Hypothalamus (tissue), 51 donors: Measurements from ENCODE around the gene PGM1.

Source experiments
- DNase-seq, 51 donors: peaks; one replicate each; lab custom pipeline; 2025; lab: John Stamatoyannopoulos, UW

The PGM1 gene

DNA sequence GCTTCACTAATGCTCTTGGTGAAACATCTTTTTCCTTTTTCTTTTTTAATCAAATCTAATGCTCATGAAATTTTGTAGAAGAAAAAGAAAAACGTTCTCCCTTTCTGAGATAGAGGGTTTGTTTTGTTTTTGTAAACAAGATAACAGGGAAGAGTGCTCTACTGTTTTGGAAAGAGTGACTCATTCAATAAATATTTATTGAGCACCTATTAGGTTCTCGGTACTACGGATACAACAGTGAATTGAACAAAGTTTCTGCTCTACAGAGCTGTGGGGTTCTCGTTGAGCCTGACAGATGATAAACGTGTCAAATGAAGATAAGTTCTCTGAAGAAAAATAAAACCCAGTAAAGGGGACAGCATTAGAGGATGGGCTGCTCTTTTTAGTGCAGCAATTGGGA is 7.0 kb downstream of the PGM1 start:
- no peak for DNase-seq

DNA sequence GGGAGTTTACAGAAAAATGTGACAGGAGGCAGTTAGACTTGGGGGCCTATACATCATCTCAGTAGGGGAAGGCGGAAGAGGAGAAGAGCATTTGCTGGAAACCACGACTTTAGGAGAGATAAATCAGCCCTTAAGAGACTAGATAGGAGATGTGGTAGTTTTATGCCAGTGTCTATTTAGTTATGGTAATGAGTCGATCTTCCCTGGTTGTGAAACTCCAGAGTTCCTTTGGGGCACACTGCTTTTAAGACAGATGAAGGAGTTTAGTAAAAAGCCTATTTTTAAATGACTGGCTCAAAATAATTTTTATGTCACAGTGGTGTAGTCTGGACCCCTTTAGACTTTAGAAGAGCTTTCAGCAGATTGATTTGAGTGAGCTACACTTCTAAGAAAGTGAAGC is 7.8 kb downstream of the PGM1 start:
- no peak for DNase-seq

DNA sequence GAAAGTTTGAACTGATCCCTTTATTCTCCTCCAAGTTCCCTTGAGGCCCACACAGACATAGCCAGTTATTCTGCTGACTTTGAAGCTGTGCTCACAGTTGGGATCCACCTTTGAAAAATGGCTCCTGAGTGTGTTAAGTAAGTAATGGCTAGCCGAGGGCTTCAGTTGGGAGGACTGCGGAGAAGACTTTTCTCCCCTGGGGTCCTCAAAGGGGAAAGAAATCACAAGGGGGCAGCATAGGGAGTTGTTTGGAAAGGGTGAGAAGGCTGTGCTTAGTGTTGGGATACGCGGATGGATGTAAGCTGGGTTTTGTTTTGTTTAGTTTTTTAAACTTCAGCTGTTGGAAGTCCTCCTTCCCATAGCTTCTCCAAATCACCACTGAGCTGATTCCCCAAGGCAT is 8.3 kb downstream of the PGM1 start:
- DNase-seq: no peak

DNA sequence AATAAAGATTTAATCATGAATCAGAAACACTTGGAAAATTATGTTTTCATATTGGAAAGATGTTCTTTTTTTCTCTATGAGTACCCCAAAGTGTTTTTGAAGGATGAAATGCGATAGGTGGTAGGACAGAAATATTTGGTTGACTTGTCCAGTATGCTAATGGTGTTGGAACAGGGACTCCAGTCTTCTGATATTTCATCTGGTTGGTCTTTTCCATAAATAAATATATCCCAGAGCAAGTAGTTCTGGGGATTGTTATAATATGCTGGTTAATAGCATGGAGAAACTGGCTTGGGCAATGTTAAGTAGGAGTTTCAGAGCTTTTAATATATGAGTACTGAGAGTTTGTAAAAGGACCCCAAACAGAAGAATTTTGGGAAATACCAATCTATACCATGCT is 8.7 kb downstream of the PGM1 start:
- no peak for DNase-seq

DNA sequence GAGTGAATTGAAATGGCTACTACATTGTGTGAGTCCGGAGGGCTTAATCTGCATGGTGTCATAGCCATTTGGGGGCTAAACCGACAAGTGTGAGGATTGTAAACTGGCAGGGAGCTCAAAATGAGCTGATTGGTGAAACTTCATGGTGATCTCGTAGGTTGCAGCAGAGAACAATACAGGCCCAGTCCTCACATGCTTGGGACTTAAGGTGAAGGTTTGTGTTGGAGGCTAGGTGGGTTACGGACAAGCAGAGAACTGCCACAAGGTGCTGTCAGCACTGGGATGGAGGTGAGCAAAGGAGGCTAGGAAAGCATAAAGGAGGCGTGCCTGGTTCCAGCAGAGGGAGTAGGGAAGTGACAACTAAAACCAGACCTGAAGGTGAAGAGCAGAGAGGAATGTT is 9.4 kb downstream of the PGM1 start:
- no peak for DNase-seq

DNA sequence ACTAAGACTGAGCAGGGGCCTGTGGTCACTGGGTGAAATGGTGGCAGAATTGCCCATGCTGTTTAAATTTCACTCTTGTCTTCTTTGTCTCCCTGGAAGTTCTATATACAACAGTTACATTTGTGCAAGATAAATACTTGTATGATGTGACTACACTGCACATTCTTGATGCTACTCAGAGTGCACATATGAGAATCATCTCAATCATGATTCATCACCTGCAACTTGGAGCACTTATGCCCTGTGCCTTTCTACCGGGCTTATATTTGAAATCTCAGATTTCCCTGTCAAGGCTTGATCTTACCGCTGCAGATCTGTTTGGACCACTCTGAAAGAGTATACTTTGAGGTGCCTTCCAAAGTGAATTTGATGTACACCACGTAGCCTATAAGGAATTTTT is 10.6 kb downstream of the PGM1 start:
- no peak for DNase-seq

DNA sequence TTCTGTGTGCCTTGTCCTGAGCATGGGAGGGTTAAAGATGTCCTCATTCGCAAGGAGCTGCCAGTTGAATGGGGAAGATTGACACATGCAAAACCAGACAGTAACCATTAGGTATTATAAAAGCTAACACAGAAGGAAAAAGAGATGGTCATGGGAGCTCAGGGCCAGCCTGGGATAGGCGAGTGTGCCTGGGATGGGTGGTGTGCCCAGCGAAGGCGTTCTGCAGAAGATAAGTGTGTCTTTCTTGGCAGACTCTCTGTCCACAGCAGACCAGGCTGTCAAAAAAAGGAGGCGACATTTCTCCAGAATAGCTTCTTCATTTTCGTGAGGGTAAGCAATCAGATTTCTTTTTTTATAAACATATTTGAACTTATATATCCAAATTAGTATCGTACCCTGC is 14.1 kb downstream of the PGM1 start:
- no peak for DNase-seq

DNA sequence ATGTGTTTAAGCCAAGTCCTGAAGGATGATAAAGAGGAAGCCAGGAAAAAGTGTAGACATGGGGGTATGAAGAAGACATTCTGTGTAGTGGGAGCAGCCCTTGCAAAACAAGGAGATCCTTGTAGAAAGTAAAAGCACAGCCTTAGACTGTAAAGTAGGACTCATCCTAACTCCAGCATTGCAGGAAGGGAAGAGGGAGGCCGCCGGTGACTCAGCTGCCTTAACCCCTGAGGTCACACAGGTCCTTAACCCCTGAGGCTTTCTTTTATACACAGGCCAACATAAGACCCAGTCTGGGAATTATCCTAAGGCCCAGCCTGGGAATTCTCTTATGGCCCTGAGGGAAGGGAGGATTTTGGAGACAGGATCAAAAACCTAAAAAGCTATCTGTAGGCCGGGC is 18.0 kb downstream of the PGM1 start:
- DNase-seq: no peak

DNA sequence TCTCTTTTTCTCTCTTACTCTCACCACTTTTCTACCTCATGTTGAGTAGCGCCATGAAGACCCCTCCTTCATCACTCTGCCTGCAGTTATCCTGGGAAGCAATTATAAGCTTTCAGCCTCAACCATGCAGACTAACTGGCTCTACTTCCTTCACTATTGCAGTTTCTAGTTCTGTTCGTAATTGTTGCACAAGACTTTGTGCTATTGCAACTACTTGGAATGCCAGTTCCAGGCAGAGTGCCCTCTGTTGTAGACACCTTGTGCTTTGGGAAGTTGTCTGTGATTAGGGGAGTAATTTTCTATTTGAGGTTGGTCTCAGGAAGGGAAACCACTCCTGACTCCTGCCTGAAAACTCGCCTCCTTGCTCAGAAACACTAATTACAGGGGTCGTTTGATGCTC is 19.4 kb downstream of the PGM1 start:
- DNase-seq: no peak

DNA sequence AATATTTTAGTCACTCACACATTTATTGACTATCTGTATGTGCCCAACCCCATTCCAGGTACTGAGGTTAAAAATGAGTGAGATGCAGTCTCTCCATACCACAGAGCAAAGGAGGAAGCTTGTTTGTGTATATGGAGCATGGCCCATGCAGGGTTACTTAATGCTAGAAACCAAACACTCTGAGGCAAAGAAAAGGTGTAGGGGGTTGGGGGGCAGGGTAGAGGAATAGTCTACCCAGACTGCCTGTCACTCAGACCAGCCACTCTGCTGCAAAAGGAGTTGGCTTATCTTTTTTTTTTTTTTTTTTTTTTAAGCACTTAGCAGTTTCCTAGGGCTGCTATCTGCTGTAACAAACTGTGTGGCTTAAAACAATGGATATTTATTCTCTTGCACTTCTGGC is 19.8 kb downstream of the PGM1 start:
- no peak for DNase-seq

DNA sequence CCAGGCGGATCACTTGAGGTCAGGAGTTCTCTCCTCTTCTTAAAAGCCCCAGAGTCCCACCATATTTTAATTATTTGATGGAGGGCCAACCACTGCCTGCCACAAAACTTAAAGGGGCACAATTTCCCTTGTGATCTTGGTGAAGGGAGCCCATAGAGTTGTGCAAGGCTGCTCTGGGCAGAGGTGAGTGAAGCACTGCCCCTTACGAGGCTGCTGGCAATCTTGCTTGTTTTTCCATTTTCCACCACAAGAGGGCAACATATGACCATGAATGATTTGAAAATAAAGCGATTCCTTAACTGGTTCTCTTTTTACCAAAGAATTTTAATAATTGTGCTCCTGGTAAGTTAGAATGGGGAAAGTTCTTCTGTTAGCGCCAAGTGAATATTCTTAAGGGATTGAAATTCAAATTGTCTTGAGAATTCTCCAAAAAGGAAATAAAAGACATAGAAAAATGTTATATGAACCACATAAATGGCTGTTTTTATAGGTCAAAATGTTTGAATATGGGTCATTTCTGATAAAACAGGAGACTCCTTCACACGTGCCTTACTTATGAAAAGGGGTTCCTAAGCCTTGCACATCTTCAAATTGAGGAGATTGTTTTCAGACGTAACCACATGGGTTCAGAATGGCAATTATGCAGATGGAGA is 22.7 kb downstream of the PGM1 start:
- peak in 27 of 51 donors; percentile 1 to 74 (median 27) for DNase-seq

DNA sequence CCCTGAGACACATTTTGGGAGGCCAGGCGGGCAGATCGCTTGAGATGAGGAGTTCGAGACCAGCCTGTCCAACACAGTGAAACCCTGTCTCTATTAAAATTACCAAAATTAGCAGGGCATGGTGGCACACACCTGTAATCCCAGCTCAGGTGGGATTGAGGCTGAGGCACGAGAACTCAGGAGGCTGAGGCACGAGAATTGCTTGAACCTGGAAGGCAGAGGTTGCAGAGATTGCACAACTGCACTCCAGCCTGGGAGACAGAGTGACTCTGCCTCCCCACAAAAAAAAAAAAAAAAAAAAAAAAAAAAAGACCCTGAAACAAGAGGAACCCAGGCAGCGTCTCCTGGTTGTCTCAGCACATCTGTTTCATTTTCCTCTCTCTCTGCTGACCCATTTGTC is 24.2 kb downstream of the PGM1 start:
- DNase-seq: no peak

DNA sequence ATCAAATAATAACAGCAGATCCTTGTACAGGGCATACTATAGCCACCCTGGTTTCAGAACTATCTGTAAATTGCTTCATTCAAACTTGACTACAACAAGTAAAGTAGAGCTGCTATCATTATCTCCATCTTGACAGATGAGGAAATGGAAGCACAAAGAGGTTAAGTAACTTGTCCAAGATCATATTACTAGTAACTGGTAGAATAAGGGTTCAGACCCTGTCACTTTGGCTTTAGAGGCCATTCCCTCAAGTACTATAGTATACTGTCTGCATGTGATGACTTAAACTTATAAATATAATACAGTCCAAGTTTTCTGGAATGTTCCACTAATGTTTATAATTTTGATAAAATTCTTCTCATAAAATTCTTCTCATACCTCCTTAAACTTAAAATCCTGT is 24.8 kb downstream of the PGM1 start:
- no peak for DNase-seq

DNA sequence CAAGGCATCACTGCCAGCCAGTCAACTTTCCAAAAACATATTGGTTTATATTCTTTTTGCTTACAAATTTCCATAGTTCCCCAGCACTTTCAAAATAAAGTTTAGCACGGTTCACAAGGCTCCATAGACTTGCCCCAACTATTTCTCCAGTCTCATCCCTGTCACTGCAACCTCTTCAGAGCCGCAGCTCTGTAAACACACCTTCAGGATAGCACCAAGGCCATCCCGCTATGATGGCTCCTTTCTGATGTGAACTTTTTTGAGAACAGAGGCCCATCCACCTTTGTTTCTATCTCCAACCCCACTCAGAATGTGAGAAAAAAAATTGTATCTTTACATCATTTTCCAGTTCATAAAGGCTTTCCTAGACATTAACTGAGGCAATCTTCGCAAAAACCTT is 26.3 kb downstream of the PGM1 start:
- DNase-seq: no peak

DNA sequence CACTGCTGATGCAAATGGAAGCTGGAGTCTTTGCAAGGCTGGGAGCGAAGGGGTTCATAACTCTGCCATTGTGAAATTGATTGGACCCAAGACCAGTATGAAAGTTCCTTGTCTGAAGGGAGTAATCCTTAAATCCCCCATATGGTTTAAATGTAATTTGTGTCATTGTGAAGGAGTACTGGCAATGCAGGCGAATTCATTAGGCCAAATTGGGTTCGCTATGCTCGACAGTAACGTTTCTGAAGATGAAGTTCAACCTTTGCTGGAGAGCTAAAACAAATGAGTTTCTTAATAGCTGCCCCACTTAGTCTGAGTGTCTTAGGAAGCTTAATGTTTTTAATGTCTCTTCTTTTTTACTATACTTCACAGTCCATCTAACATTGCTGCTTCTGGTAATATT is 27.5 kb downstream of the PGM1 start:
- DNase-seq: no peak

DNA sequence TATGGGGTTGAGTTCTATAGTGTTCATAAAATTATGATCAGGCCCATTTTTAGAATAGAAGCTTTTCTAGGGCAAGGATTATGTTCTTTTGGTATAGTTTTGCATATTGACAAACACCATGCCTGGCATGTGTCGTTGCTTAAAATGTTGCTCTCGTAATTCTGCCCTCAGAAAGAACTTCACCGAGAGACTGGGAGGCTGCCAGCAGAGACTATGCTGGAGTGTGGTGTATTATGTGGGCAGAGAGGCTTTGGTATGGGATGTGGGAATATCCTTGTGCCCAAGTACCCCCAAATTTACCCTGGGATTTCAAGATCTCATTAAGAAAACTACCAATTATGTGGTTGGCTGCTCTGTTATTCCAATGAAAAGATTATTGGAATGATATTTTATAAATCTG is 27.9 kb downstream of the PGM1 start:
- DNase-seq: peak in 5 of 51 donors; percentile 6 to 13 (median 8)

DNA sequence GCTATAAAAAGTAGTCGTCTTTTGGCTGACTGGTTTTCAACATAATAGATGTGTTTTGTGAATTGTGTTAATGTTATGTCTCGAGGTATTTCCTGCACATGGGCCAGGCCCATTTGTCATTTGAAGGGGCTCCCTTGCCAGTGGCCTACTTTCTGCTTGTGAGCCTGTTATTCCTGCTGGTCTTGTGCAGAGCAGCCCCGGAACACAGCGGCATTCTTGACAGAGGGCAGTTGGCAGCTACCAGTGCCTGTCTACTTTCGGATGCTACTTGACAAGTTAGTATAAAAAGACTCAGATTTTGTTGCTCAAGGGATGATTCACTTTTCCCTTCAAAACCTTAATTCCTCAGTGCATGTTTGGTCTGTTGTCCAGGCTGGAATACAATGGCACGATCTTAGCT is 28.5 kb downstream of the PGM1 start:
- peak in 31 of 51 donors; percentile 1 to 68 (median 30) for DNase-seq

DNA sequence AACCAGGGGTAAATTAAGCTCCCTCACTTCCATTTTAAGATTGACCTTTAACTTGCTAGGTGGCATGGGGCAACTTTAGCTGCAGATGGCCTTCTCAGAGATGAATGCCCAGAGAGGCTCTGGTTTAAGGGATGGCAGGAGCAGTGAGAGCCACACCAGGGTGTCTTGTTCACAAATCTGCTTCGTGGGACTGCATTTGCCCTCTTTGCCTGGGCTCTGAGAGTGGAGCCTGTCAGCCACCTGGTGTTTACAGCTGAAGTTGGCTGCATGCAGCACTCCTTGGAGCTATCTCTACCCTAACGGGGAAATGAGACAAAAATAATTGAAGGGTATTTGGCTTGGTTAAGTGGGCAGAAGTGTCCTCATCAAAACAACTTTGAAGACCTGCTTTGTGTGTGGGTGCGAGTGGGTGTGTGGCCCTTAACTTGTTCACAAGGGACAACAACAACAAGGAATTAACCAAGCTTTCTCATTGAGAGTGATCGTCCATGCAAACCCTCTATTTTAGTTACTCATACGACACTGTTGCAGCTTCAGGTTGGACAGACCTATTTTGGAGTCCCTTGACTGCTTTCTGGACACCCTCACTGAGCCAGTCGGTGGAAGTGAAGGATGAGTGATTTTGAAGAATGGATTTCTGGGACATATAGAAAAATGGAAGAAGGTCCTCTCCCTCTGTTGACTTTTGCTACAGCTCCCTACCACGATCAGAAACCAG is 29.8 kb downstream of the PGM1 start:
- DNase-seq: peak in 1 of 51 donors; percentile 3

DNA sequence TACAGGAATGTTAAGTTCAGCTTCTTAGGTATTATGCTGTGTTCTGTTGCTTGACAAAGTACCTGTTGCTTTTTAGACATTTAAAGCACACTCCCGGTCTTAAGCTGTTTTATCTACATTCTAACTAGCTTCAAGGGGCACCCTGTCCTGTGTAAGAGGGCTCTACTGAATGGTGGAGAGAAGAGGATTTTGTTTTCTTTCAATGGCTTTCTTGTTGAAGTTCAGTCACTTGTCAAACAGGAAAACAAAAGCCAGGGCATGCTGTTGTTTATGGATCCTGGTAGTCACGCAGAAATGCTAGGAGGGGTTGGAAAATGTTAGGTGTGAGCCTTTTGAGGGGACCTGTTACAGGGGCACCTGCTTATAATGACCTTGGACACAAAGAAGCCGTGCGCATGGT is 30.7 kb downstream of the PGM1 start:
- DNase-seq: no peak

DNA sequence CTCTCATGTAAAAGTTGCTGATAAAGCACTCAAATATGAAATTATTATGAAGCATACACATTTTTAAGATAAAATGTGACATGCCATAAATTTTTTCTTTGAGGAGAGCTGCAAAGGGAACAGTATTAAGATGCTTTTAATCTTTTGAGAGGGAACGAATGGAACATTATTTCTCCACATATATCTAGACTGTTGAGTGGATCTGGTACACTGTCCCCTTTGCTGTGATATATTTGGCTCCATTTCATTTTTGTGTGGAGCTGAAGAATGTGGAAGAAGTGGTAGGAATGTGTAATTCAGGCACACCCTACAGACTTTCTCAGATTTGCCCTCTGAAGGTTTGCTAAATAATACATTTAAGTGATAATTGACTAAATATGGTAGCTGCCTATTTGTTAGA is 31.7 kb downstream of the PGM1 start:
- no peak for DNase-seq

DNA sequence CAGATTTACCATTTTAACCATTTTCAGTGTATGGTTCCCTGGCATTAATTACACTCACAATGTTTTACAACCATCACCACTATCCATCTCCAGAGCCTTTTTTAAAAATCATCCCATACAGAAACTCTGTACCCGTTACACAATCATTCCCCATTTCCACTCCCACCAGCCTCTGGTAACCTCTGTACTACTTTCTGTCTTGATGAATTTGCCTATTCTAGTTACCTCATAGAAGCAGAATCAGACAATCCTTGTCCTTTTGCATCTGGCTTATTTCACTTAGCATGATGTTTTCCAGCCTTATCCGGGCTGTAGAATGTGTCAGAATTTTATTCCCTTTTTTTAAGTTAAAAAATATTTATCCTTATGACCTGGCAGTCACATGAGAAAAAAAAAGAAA is 33.0 kb downstream of the PGM1 start:
- no peak for DNase-seq

DNA sequence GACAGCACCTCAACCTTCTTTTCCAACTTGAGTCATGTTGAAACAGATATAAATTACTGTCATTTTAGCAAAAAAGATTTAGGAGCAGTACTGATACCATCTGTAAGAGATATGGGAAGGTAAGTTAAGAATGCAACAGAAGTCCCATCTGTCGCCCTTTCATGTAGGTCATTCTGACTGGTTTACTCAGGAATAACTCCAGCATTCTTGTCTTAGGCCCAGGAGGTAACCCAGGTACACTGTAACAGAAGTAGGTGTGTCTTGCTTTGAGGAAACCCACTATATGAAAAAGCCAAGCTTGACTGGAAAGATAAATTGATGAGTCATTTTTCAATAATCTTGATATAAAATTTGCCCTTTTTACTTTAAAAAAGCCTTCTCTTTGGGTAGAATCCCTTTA is 35.4 kb downstream of the PGM1 start:
- no peak for DNase-seq

DNA sequence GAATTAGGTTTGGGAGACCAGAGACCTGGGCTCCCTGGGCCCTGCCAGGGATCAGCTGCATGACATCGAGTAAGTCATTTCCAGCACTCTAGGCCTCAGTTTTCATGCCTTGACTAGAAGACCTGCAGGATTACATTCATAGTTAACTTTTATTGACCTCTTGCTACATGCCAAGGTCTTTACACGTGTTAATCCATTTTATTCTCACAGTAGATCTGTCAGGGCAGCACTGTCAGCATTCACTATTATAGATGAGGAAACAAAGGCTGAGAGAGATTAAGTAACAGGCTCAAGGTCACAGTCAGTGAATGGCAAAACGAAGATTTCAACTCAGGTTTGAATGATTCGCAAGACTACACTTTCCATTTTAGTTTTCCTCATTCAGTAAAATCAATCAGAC is 37.0 kb downstream of the PGM1 start:
- no peak for DNase-seq
